NCI-H510A (cell line): Measurements from ENCODE around the gene IRF4.
"Not testable (repeated sequence)": the region's sequence is repeated elsewhere in the genome, so short reads cannot be mapped to it uniquely, and the experiment has no call there.

Source experiments
- DNase-seq: peaks from one replicate; lab custom pipeline; 2025; lab: John Stamatoyannopoulos, UW

IRF4 gene

GRCh38 chr6:366389-367297, 24.9 kb upstream of the IRF4 start:
- no peak for DNase-seq

- no peak for DNase-seq
These were observed 24.2 kb upstream of the IRF4 start for GRCh38 chr6:367298-367794.

- DNase-seq: no peak
These were observed 23.5 kb upstream of the IRF4 start for GRCh38 chr6:367891-368630.

- no peak for DNase-seq
These were observed 21.8 kb upstream of the IRF4 start for GRCh38 chr6:369559-370431.

GRCh38 chr6:370555-370954, 21.0 kb upstream of the IRF4 start:
- no peak for DNase-seq

- not testable (repeated sequence) for DNase-seq
These were observed 19.7 kb upstream of the IRF4 start for GRCh38 chr6:371851-372250.

GRCh38 chr6:372336-372911, 19.1 kb upstream of the IRF4 start:
- DNase-seq: no peak

- no peak for DNase-seq
These were observed 18.5 kb upstream of the IRF4 start for GRCh38 chr6:373031-373430.

- DNase-seq: no peak
These were observed 17.5 kb upstream of the IRF4 start for GRCh38 chr6:373773-374724.

- DNase-seq: no peak
These were observed 16.6 kb upstream of the IRF4 start for GRCh38 chr6:374956-375355.

GRCh38 chr6:376827-377640, 14.5 kb upstream of the IRF4 start:
- DNase-seq: no peak

- not testable (repeated sequence) for DNase-seq
These were observed 13.9 kb upstream of the IRF4 start for GRCh38 chr6:377641-378020.

- DNase-seq: no peak
These were observed 13.2 kb upstream of the IRF4 start for GRCh38 chr6:378090-378957.

GRCh38 chr6:378958-379409, 12.6 kb upstream of the IRF4 start:
- DNase-seq: no peak

GRCh38 chr6:379410-380181, 12.0 kb upstream of the IRF4 start:
- no peak for DNase-seq

- no peak for DNase-seq
These were observed 11.0 kb upstream of the IRF4 start for GRCh38 chr6:380234-381218.
